Keratinocyte (primary cell): ENCODE results near the gene SERTAD1. TPM values are rescaled to one million over a fixed set of nuclear protein-coding genes. Genes with fewer than 3 reads are reported as not detected.

ENCODE experiments used
- DNase-seq: peaks from one replicate; pipeline ENCODE4 v3.0.0-alpha.2; 2011; ENCODE audit warnings: low read depth, missing footprints, low spot score
- FAIRE-seq: peaks from 2 replicates; lab custom pipeline; 2011; peaks lifted over from hg19 to GRCh38; lab: Jason Lieb, UNC
- H2AFZ ChIP-seq: 2 replicates; pipeline ENCODE4 v1.6.0; 2012; ENCODE audit warnings: low read length, control low read depth, inconsistent platforms; ENCODE audit not compliant: control insufficient read depth
- H3K27ac ChIP-seq: 2 replicates; pipeline ENCODE4 v1.5.1; 2011; ENCODE audit warnings: low read length; ENCODE audit not compliant: control insufficient read depth, insufficient read depth
- H3K27me3 ChIP-seq: 3 replicates; pipeline ENCODE4 v1.6.0; 2011; ENCODE audit warnings: low read length; ENCODE audit not compliant: control insufficient read depth, insufficient read depth; ENCODE audit errors: extremely low read depth
- H3K36me3 ChIP-seq, 2 experiments: 2 replicates in 1 of 2; 3 replicates in 1 of 2; pipeline ENCODE4 v1.5.1; 2011; ENCODE audit warnings: low read length in 2 of 2, mild to moderate bottlenecking in 1 of 2; ENCODE audit not compliant: control insufficient read depth in 2 of 2, insufficient read depth in 2 of 2; ENCODE audit errors: extremely low read depth in 1 of 2
- H3K4me1 ChIP-seq: 3 replicates; pipeline ENCODE4 v1.5.1; 2011; ENCODE audit warnings: low read length; ENCODE audit not compliant: control insufficient read depth, insufficient read depth; ENCODE audit errors: extremely low read depth
- H3K4me2 ChIP-seq: 3 replicates; pipeline ENCODE4 v1.6.0; 2011; ENCODE audit warnings: low read depth, low read length; ENCODE audit not compliant: control insufficient read depth, insufficient read depth; ENCODE audit errors: extremely low read depth
- H3K4me3 ChIP-seq, 3 experiments: fragments of 200-600 bp in 1 of 3; sonication (generic) in 1 of 3; 2 replicates in 2 of 3; 3 replicates in 1 of 3; pipeline ENCODE4 v1.5.1; 2011 to 2016; ENCODE audit warnings: low read length in 3 of 3, mild to moderate bottlenecking in 3 of 3, control low read depth in 2 of 3, inconsistent platforms in 1 of 3, low read depth in 1 of 3, mixed read lengths in 1 of 3, mixed run types in 1 of 3, moderate library complexity in 1 of 3; ENCODE audit not compliant: control insufficient read depth in 2 of 3, insufficient read depth in 2 of 3; ENCODE audit errors: extremely low read depth in 1 of 3
- H3K79me2 ChIP-seq: 2 replicates; pipeline ENCODE4 v1.6.0; 2012; ENCODE audit warnings: low read length; ENCODE audit not compliant: control insufficient read depth, insufficient read depth
- H3K9ac ChIP-seq: 3 replicates; pipeline ENCODE4 v1.6.0; 2011; ENCODE audit warnings: low read length; ENCODE audit not compliant: control insufficient read depth, insufficient read depth; ENCODE audit errors: extremely low read depth
- H3K9me1 ChIP-seq: 3 replicates; pipeline ENCODE4 v1.6.0; 2011; ENCODE audit warnings: low read length; ENCODE audit not compliant: control insufficient read depth, insufficient read depth; ENCODE audit errors: extremely low read depth
- H3K9me3 ChIP-seq: 2 replicates; pipeline ENCODE4 v1.5.1; 2012; ENCODE audit warnings: low read depth, low read length; ENCODE audit not compliant: control insufficient read depth
- H4K20me1 ChIP-seq: 3 replicates; pipeline ENCODE4 v1.6.0; 2011; ENCODE audit warnings: low read length; ENCODE audit not compliant: control insufficient read depth, insufficient read depth; ENCODE audit errors: extremely low read depth
- EZH2 ChIP-seq: IDR thresholded peaks from one replicate; pipeline ENCODE4 v1.6.1; 2012; ENCODE audit warnings: inconsistent platforms, mild to moderate bottlenecking, low read length, moderate library complexity
- dilution Hi-C: fragments of 300-500 bp; cut with MboI; formaldehyde crosslinking; loops from one replicate; pipeline ENCODE4 v1.7.0; 2020; ENCODE audit warnings: low sequenced_read_pairs; ENCODE audit not compliant: extremely low pct_ligation_motif_present
- polyA plus RNA-seq, 5 experiments: library from polyadenylated mRNA; depleted of rRNA in 3 of 5; stranded (reverse) in 3 of 5; stranded (forward) in 1 of 5; unstranded in 1 of 5; fragments of >200 nt; gene quantifications; 1 replicate in 1 of 5; 2 replicates in 3 of 5; 3 replicates in 1 of 5; pipeline versions ENCODE4 v1.2.1 to v1.2.3, GENCODE V29; 2011 to 2012; ENCODE audit warnings: missing spikeins in 2 of 5, low read depth in 1 of 5, low replicate concordance in 1 of 5
- TF ChIP-seq, protein P1 (sequence below), 3 experiments: IDR thresholded peaks in 1 of 3; conservative IDR thresholded peaks in 1 of 3; optimal IDR thresholded peaks in 1 of 3; 2 replicates in 2 of 3; 3 replicates in 1 of 3; pipeline versions ENCODE3 to v1.5.1; 2011; ENCODE audit warnings: low read length in 3 of 3, mild to moderate bottlenecking in 3 of 3, moderate library complexity in 2 of 3, control low read depth in 1 of 3, inconsistent platforms in 1 of 3; ENCODE audit not compliant: insufficient read depth in 2 of 3; ENCODE audit errors: extremely low read depth in 1 of 3

SERTAD1 gene
- polyA plus RNA-seq, 1 donor (not counting 4 experiments of a cell fraction or from before 2014, with no cell fraction given), result 9.5 TPM

DNA sequence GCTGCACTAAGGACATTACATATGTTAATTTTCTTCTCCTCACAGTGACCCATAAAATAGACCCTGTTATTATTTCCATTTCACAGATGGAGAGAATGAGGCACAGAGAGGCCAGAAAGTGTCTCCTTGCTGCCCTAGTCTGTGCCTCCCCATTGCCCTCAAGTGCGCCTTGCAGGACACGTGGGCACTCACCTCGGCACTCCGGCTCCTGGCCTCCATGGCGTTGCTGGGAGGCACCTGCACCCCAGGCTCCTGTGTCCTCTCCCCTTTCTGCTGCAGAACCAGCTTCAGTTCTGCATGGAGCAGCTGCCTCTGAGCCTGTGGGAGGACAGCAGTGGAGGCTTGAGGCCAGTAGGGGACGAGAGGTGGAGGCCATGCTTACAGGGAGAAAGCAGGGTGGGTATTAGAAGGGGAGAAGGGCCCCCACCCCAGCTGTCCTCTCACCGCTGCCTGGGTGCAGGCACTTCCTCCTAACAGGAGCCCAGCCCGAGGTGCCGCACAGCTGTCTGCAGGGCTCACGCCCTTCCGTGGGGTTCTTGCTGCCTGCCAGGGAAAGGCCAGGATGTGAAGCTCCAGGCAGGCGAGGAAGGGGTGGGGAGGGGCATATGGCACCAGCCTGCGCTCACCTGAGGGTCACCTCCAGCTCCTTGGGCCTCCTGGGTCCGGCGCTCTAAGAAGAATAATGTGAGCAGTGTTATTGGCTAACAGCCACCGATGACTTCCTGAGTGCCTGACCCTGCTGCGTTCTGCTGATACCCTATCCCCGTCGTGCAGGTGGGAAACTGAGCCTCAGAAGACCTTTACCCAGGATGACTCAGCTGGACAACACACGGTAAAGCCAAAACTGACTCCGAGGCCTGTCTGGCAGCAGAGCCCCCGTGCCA, 17.8 kb downstream of the SERTAD1 start:
- Histone ChIP-seq H3K9me3 (no peaks in the 10 kb centered on the region), H3K4me1 (peaks cover 11% of the 10 kb centered on the region), H3K9me1 (no peaks in the 10 kb centered on the region), H3K27ac (no peak overlapping the region), H3K79me2 (no peaks in the 10 kb centered on the region), H2AFZ (peak overlapping the region; percentile 15), H3K4me2 (no peak overlapping the region), H3K4me3 (no peak overlapping the region), H4K20me1 (no peaks in the 10 kb centered on the region), H3K27me3 (no peaks in the 10 kb centered on the region), H3K36me3 (no peaks in the 10 kb centered on the region), H3K9ac (no peak overlapping the region)
- TF ChIP-seq, protein P1, sequence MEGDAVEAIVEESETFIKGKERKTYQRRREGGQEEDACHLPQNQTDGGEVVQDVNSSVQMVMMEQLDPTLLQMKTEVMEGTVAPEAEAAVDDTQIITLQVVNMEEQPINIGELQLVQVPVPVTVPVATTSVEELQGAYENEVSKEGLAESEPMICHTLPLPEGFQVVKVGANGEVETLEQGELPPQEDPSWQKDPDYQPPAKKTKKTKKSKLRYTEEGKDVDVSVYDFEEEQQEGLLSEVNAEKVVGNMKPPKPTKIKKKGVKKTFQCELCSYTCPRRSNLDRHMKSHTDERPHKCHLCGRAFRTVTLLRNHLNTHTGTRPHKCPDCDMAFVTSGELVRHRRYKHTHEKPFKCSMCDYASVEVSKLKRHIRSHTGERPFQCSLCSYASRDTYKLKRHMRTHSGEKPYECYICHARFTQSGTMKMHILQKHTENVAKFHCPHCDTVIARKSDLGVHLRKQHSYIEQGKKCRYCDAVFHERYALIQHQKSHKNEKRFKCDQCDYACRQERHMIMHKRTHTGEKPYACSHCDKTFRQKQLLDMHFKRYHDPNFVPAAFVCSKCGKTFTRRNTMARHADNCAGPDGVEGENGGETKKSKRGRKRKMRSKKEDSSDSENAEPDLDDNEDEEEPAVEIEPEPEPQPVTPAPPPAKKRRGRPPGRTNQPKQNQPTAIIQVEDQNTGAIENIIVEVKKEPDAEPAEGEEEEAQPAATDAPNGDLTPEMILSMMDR (optimal IDR thresholded peaks at IDR 0.05 in 1 of 3, IDR thresholded peaks at IDR 0.05 in 1 of 3, conservative IDR thresholded peaks at IDR 0.05 in 1 of 3; ENCODE audit: extremely low read depth in 1 of 3, insufficient read depth in 2 of 3, low read length in 3 of 3), result no peak
- TF ChIP-seq EZH2, result no peak
- no peak for FAIRE-seq
- DNase-seq, result no peak
- dilution Hi-C loops, result no loop called here

DNA sequence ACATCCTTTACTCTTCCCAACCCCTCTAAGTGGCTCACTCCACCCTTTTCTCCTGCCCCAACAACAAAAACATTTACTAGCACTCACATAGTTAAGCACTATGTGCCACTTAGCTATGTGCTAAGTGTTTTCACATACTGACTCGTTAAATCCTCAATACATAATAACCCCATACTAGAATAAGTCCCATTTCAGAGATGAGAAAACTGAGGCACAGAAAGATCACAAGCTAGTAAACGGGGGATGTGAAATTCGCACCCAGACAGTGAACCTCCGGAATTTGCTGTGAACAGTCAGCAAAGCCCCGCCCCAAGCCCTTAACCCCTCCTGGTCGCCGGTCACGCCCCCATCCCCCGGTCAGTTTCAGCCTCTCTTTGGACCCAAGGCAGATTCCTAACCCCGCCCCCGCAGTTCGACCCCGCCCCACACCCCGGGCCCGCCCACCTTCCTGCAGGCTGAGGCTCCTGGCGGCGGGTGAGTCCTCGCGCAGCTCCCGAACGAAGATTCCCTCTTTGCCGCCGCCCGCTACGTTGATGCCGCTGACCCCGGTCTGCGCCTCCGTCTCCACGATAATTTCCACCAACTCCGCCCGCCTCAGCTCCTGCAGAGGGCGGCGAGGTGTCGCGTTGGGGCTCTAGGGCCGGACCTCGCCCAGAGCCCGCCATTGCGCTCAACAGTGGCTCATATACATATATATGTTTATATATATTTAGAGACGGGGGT, 22.4 kb downstream of the SERTAD1 start:
- FAIRE-seq (no peak), DNase-seq (peak; percentile 44)
- H4K20me1 ChIP-seq, result no peaks in the 10 kb centered on the region
- H2AFZ ChIP-seq, result peak overlapping the region; percentile 84
- dilution Hi-C loops, result no loop called here
- no peaks in the 10 kb centered on the region for H3K9me3 ChIP-seq
- peak overlapping the region; percentile 58 for H3K9ac ChIP-seq
- H3K79me2 ChIP-seq, result no peaks in the 10 kb centered on the region
- H3K27ac ChIP-seq, result peak overlapping the region; percentile 14
- no peaks in the 10 kb centered on the region for H3K27me3 ChIP-seq
- H3K4me2 ChIP-seq, result peak overlapping the region; percentile 76
- H3K36me3 ChIP-seq, result no peaks in the 10 kb centered on the region
- no peaks in the 10 kb centered on the region for H3K9me1 ChIP-seq
- peak overlapping the region; percentile 47 to 60 (median 56) for H3K4me3 ChIP-seq
- peaks cover 2% of the 10 kb centered on the region for H3K4me1 ChIP-seq
- TF ChIP-seq EZH2, result no peak
